NT2/D1 (cell line): ENCODE measurements around the gene STAM.

ENCODE experiments used
- DNase-seq: peaks from one replicate; pipeline ENCODE4 v3.0.0-alpha.2; 2011; ENCODE audit warnings: low read depth, low spot score
- H3K27me3 ChIP-seq: 2 replicates; pipeline ENCODE4 v1.6.0; 2011; ENCODE audit warnings: mild to moderate bottlenecking; ENCODE audit not compliant: insufficient read length, insufficient read depth
- H3K36me3 ChIP-seq: 2 replicates; pipeline ENCODE4 v1.6.1; 2011; ENCODE audit warnings: mild to moderate bottlenecking, low read length, mixed read lengths; ENCODE audit not compliant: insufficient read depth, insufficient read length
- H3K4me1 ChIP-seq: 2 replicates; pipeline ENCODE4 v1.5.1; 2011; ENCODE audit not compliant: insufficient read depth, insufficient read length
- H3K4me3 ChIP-seq: 2 replicates; pipeline ENCODE4 v1.5.1; 2011; ENCODE audit warnings: low read depth; ENCODE audit not compliant: insufficient read length
- H3K9ac ChIP-seq: 2 replicates; pipeline ENCODE4 v1.6.0; 2011; ENCODE audit warnings: low read depth; ENCODE audit not compliant: insufficient read length
- H3K9me3 ChIP-seq: 2 replicates; pipeline ENCODE4 v1.5.1; 2011; ENCODE audit warnings: mild to moderate bottlenecking, low read length; ENCODE audit not compliant: insufficient read depth
- SUZ12 ChIP-seq: IDR thresholded peaks from 2 replicates; pipeline ENCODE4 v1.6.1; 2011; ENCODE audit not compliant: insufficient read length, insufficient read depth; ENCODE audit errors: extremely low read depth
- YY1 ChIP-seq: IDR thresholded peaks from 2 replicates; pipeline ENCODE4 v1.6.1; 2011; ENCODE audit not compliant: insufficient read length, insufficient read depth
- ZNF274 ChIP-seq: IDR thresholded peaks from 2 replicates; pipeline ENCODE4 v1.6.1; 2011; ENCODE audit warnings: mild to moderate bottlenecking, low read depth, low read length

STAM gene

DNA sequence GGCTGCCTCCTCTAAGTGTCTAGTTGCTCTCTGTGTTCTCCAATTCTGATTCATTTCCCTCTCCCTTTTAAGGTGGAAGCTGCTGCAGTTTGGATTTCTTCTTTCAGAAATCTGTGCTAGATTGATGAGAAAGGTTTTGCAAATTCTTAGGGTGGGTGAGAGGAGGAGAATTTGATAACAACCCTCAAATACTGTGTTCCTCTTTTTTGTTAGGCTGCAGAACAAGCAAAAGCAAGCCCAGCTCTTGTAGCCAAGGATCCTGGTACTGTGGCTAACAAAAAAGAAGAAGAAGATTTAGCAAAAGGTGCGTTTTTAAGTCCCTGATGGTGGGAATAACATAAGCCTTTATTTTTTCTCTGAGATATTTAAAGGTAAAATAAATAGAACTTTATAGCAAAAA, 49.1 kb downstream of the STAM start:
- H3K9ac ChIP-seq = no peak overlapping the region
- DNase-seq = no peak
- H3K4me3 ChIP-seq = no peak overlapping the region
- H3K4me1 ChIP-seq = no peaks in the 10 kb centered on the region
- H3K27me3 ChIP-seq = no peaks in the 10 kb centered on the region
- no peaks in the 10 kb centered on the region for H3K9me3 ChIP-seq
- H3K36me3 ChIP-seq = peaks cover 54% of the 10 kb centered on the region
- TF ChIP-seq ZNF274 = no peak
- no peak for TF ChIP-seq SUZ12
- TF ChIP-seq YY1 = no peak

DNA sequence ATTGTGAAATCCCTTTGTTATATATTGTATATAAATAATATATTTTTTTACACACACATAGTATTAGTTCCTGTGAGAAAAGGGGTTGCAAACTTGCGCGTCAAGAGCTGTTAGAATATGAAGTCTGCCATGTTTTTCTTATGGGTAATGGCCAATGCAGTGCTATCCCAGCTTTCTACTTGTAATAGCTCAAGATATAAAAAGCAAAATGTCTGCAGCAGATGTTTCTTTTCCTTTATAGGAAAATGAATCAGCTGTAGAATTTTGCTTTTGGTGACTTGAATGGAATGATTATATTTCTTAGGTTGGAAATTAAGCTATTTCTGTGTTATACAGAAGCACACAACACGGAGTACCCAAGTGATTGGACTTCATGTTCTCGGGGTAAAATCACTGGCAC, 54.7 kb downstream of the STAM start:
- H3K4me1 ChIP-seq = no peaks in the 10 kb centered on the region
- no peak for DNase-seq
- no peaks in the 10 kb centered on the region for H3K27me3 ChIP-seq
- peaks cover 45% of the 10 kb centered on the region for H3K36me3 ChIP-seq
- H3K9ac ChIP-seq = no peak overlapping the region
- H3K4me3 ChIP-seq = no peak overlapping the region
- H3K9me3 ChIP-seq = no peaks in the 10 kb centered on the region
- TF ChIP-seq SUZ12 (no peak), ZNF274 (no peak), YY1 (no peak)

DNA sequence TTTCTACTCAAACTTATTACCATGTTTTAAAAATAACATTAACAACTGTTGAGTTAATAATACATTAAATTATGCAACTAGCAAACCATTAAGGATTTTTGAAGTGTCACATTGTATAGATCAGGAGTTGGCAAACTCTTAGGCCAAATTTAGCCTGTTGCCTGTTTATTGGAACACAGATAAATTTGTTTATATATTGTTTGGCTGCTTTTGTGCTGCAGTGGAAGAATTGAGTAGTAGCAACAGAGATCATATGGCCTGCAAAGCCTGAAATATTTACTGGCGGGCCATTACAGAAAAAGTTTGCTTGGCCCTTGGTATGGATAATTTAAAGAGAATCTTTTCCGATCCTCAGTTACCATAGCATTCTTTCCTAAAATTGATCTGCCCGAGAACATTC, 57.4 kb downstream of the STAM start:
- Histone ChIP-seq H3K36me3 (peaks cover 47% of the 10 kb centered on the region), H3K4me1 (no peaks in the 10 kb centered on the region), H3K4me3 (no peak overlapping the region), H3K9ac (no peak overlapping the region), H3K9me3 (no peaks in the 10 kb centered on the region), H3K27me3 (no peaks in the 10 kb centered on the region)
- DNase-seq = no peak
- TF ChIP-seq SUZ12 (no peak), ZNF274 (no peak), YY1 (no peak)

DNA sequence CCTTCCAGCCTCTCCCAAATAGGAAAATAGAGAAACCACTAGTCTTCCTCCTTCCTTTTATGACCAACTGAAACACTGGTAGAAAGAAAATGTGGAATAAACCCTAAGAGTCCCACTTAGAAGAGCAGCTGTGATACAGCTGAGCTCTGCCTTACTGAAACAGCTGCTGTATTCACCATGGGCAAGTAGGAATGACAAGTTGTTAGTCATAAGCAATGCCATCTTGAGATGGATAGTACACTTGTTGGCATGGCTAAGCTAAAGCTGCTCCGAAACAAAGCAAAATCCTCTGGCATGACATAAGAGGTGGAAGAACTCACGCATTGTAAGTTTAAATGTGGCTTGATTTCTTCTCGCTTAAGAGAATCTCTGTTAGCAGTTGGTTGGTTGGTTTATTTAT, 59.8 kb downstream of the STAM start:
- Histone ChIP-seq H3K4me3 (no peak overlapping the region), H3K36me3 (peaks cover 40% of the 10 kb centered on the region), H3K9me3 (no peaks in the 10 kb centered on the region), H3K4me1 (no peaks in the 10 kb centered on the region), H3K9ac (no peak overlapping the region), H3K27me3 (no peaks in the 10 kb centered on the region)
- TF ChIP-seq SUZ12 (no peak), ZNF274 (no peak), YY1 (no peak)
- no peak for DNase-seq

DNA sequence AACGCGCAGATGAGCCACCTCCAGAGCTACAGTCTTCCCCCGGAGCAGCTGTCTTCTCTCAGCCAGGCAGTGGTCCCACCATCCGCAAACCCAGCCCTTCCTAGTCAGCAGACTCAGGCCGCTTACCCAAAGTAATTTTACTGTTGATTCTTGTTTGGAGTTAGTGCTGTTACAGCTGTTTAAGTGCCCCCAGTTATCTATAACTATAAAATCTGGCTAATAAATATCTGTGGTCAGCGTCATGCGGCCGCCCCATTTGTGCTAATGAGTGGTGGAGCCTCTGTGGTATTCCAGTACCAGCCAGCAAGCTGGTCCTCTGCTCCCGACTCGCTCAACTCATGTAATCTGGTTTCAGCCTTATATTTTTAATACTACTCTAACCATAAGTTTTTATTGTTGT, 64.9 kb downstream of the STAM start:
- H3K4me1 ChIP-seq = no peaks in the 10 kb centered on the region
- no peak overlapping the region for H3K4me3 ChIP-seq
- no peak overlapping the region for H3K9ac ChIP-seq
- peaks cover 63% of the 10 kb centered on the region for H3K36me3 ChIP-seq
- no peaks in the 10 kb centered on the region for H3K27me3 ChIP-seq
- TF ChIP-seq ZNF274 = no peak
- TF ChIP-seq SUZ12 = no peak
- no peak for TF ChIP-seq YY1
- H3K9me3 ChIP-seq = no peaks in the 10 kb centered on the region
- DNase-seq = no peak

DNA sequence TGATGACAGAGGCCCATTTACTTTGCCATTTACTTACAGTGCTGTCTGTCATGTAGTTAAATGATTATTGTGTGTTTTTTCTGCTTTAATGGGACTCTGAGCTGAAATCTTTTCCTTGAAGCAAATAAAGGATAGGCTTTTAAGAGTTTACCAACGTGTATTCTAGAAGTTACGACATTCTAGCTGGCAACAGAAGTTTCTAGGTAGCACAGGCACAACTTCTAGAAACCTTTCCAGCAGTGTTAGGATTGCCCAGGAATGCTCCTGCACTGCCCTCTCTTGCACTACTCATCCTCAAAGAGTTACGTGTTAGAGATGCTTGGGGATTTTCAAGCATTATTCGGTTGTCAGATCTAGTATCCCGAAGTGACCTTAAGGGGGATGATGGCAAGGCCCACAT, 65.5 kb downstream of the STAM start:
- no peaks in the 10 kb centered on the region for H3K9me3 ChIP-seq
- peaks cover 61% of the 10 kb centered on the region for H3K36me3 ChIP-seq
- no peaks in the 10 kb centered on the region for H3K4me1 ChIP-seq
- no peak overlapping the region for H3K9ac ChIP-seq
- TF ChIP-seq ZNF274 (no peak), SUZ12 (no peak), YY1 (no peak)
- H3K4me3 ChIP-seq = no peak overlapping the region
- DNase-seq = no peak
- no peaks in the 10 kb centered on the region for H3K27me3 ChIP-seq

DNA sequence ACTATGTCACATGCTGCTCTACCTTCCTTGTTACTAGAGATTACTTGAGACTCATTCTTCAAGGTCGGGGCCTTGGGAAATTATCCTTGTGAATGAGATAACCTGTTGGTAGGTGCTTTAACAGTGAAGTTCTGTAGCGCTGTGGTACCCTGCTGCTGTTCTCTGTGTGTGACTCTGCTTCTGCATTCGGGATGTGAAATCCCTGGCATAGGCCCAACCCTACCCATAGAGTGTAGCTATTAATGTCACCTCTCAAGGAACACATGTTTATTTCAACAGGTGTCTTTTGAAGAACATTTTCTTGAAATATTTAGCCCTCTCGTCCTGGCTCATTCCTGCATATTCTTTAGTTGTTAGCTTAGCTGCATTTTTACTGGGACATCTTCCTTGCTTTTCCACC, 66.2 kb downstream of the STAM start:
- Histone ChIP-seq H3K4me3 (no peak overlapping the region), H3K9ac (no peak overlapping the region), H3K4me1 (no peaks in the 10 kb centered on the region), H3K27me3 (no peaks in the 10 kb centered on the region), H3K9me3 (no peaks in the 10 kb centered on the region), H3K36me3 (peaks cover 61% of the 10 kb centered on the region)
- TF ChIP-seq ZNF274 = no peak
- DNase-seq = no peak

DNA sequence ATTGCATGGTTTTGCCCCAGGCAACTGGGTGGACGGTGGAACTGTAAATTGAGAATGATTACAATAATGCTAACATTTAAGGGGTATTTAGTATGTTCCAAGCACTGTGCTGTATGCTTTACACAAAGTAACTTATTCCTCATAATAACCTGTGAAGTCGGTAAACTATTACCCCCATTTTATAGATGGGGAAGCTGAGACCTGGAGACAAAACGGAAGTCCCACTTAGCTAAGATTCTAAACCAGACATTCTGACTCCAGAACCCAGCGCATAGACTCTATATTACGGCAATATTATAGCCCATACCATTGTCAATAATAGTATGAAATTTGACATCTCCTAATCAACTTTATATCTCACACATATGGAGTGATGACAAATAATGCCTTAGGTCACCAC, 68.1 kb downstream of the STAM start:
- Histone ChIP-seq H3K27me3 (no peaks in the 10 kb centered on the region), H3K4me1 (no peaks in the 10 kb centered on the region), H3K9ac (no peak overlapping the region), H3K4me3 (no peak overlapping the region), H3K36me3 (peaks cover 56% of the 10 kb centered on the region), H3K9me3 (no peaks in the 10 kb centered on the region)
- TF ChIP-seq SUZ12 = no peak
- TF ChIP-seq ZNF274 = no peak
- TF ChIP-seq YY1 = no peak
- DNase-seq = no peak
